GM21390 (cell line): ENCODE data around the gene ZBTB11.
A peak's percentile ranks its signal among the peaks of the same experiment; 100 is the strongest.
"Not testable (repeated sequence)": the region's sequence is repeated elsewhere in the genome, so short reads cannot be mapped to it uniquely, and the experiment has no call there.

Experiments
- ATAC-seq: cut with Tn5 transposase; IDR thresholded peaks from one replicate; pipeline ENCODE4 v1.9.1; 2021; ENCODE audit not compliant: unreplicated experiment

Gene ZBTB11, protein sequence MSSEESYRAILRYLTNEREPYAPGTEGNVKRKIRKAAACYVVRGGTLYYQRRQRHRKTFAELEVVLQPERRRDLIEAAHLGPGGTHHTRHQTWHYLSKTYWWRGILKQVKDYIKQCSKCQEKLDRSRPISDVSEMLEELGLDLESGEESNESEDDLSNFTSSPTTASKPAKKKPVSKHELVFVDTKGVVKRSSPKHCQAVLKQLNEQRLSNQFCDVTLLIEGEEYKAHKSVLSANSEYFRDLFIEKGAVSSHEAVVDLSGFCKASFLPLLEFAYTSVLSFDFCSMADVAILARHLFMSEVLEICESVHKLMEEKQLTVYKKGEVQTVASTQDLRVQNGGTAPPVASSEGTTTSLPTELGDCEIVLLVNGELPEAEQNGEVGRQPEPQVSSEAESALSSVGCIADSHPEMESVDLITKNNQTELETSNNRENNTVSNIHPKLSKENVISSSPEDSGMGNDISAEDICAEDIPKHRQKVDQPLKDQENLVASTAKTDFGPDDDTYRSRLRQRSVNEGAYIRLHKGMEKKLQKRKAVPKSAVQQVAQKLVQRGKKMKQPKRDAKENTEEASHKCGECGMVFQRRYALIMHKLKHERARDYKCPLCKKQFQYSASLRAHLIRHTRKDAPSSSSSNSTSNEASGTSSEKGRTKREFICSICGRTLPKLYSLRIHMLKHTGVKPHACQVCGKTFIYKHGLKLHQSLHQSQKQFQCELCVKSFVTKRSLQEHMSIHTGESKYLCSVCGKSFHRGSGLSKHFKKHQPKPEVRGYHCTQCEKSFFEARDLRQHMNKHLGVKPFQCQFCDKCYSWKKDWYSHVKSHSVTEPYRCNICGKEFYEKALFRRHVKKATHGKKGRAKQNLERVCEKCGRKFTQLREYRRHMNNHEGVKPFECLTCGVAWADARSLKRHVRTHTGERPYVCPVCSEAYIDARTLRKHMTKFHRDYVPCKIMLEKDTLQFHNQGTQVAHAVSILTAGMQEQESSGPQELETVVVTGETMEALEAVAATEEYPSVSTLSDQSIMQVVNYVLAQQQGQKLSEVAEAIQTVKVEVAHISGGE

DNA sequence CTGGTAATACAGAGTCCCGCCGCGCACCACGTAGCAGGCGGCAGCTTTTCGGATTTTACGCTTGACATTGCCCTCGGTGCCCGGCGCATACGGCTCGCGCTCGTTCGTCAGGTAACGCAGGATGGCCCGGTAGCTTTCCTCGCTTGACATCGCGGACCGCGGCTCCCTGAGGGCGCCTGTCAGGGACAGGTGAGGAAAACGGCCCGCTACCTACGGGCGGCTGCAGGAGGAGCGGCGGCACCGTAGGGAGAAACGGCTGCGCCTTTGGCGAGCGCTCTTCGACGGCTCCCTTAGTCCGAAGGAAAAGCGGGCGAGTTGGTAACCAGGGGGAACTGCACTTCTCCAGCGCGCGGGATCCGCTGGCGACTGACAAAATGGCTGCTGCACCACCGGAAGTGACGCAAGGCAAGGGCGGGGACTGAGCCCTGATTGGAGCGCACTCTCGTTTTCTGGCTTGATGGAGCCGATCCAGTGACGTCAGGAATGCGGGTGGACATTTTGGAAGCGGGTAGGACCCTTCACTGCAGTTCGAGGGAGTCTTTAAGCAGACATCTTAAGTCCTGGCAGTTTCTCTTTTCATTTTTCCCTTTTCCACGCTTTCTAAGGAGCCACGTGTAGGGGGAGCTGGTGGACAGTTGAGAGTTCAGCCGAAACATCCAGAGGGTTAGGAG lies at the start of gene ZBTB11:
TSS of gene ZBTB11 (minus strand) at position 368 of the 671 bp plus-strand sequence. CDS start at position 150, 218 bp downstream.
- peak; percentile 66 for ATAC-seq

DNA sequence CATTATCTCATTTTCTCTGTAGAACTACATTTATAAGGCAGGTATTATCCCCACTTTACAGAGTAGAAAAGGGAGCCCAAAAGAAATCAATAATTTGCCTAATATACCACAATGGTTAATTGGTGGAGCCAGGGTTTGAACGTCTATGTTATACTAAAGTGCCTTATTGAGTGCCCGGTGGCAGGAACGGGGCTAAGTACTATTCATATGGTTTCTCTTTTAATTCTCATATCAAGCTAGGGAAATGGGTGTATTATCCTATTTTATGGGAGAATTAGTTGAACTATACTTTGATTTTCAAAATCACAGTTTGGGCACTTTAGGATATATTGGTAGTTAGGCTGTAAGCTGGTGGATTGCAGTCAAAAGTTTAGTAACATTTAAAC lies 49.0 kb upstream of the ZBTB11 start:
- no peak for ATAC-seq

DNA sequence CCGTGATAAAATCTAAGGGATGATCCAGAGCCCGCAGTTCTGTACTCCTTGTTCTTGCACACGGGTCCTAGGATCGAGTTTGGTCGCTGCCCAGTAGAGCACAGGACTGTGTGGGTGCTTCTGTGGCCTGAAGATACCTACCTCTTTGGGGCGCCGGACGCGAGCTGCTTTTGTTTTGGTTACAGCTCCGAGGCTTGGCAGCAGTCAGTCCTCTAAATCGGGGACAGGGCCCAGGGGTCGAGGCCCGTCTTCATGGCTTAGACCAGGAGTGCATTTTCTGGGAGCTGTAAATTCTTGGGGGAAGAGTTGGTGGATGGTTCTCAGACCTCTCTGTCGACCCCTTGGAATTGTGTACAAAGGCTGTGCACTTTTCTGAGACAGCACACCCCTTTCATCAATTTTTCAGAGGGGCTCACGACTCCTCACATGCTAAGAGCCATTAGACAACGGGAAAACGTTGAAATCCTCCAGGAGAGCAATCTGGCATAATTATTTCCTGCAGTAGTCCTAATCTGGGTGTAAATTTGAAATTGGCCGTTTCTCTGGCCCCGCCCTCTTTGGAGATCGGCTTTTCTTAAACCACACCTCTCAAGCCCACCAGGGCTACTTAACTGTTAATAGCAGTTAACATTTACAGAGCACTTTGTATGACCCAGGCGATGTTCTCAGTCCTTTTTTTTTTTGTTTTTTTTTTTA lies 48.4 kb upstream of the ZBTB11 start:
- ATAC-seq: peak; percentile 20

DNA sequence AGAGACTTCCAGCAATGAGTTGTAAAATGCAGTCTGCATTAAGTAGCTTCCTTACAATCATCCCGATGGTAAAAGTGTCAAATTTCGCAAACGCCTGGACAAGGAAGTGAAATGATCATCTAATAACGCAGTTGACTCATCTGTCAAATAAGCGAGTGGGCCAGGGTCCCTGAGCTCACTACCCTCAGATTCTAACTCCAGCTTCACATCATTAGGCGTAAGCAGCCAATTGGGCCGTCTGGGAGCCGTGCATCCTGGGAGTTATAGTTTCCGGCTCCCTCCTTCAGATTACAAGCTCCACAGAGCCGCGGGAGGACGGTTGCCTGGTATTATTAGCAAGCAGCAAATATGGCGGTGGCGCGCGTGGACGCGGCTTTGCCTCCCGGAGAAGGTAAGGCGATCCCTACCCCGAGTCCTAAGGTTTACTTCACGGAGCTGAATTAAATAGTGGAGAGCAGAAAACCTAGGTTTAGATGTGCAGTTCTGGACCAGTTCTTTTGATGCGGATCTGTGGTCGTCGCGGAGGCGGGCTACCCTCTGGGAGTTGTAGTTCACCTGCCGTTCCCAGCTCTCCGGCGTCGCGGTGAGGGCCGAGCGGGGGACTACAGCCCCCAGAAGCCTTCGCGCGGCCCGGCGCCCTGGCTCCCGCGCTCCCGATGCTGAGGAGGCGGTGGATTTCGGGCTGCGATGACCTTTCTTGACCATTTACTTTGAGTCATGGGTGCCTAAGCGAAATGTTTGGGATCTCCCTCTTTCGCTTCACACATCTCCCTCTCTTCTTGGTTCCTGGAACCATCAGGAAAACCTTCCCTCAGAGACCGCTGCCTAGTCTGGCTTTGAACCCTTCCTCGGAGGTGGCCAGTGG lies 47.6 kb upstream of the ZBTB11 start, which contains the start of gene CEP97:
TSS of gene CEP97 (plus strand) at position 286 of the 865 bp plus-strand sequence. CDS start at position 349, 63 bp downstream.
- ATAC-seq: peak; percentile 84

DNA sequence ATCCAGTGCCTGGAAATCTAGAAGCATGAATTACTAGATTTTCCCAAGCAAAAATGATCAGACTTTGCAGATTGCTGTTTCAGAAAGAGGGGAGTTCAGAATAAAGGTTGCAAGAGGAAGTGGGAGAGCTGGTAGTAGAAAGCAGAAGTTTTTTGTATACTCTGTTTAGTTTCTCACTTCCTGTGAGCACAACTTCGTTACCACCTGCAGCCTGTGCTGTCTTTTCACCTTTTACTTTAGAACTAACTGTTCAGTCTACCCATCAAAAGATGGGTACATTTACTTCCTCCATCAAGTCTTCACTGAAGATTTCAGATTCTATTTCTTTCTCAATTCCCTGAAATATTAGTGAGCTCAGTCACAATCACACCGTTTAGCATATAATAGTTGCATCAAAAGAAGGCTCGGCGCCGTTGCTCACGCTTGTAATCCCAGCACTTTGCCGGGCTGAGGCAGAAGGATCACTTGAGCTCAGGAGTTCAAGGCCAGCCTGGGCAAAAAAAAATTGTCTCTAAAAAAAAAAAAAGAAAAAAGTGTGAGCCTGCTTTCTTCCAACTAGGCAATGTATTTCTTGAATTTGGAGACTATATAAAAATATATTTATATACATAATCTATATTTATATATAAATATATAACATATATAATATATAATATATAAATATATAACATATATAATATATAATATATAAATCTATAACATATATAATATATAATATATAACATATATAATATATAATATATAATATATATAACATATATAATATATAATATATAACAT lies 45.7 kb upstream of the ZBTB11 start:
- peak; percentile 53 for ATAC-seq

DNA sequence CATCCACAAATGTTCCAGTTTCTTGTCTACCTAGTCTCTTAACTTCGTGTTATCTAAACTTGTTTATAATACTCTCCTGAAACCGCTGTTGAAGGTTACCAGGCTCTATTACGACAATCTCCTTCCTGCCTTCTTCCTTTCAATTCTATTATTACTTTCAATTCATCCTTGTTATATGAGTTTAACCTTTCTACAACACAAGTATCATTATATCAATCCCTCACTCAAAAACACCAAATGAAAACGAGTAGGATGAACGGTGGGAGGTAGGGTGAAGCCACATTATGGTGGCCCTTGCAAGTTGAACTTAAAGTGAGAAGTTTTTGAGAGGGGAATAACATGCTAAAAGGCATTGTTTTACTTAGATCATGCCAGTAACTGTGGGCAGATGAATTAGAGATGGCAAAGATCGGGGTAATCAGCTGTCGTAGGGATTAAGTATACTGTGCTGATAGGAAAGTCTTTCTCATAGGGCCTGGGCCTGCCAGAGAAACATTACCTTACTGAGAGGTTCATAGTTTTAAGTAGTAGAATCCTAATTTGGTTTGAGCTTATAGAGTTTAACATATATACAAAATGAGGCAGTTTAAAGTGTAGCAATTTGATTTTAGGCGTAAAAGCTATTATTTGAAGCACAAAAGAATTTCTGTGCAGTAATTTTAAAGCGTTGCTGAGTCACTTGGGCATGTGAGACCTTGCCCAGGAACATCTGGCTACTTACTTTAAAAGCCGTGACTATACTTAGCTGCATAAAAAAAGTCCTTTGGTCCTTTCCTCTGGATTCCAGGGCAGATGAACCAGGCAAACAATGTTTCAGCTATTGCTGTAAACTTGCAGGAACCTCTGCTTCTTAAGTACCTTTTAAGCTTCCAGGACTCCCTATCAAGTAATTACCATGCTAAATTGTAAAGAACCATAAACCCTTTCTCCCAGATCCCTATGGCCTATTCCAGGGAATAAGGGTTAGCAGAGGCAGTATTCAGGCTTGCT lies 44.2 kb upstream of the ZBTB11 start:
- no peak for ATAC-seq

DNA sequence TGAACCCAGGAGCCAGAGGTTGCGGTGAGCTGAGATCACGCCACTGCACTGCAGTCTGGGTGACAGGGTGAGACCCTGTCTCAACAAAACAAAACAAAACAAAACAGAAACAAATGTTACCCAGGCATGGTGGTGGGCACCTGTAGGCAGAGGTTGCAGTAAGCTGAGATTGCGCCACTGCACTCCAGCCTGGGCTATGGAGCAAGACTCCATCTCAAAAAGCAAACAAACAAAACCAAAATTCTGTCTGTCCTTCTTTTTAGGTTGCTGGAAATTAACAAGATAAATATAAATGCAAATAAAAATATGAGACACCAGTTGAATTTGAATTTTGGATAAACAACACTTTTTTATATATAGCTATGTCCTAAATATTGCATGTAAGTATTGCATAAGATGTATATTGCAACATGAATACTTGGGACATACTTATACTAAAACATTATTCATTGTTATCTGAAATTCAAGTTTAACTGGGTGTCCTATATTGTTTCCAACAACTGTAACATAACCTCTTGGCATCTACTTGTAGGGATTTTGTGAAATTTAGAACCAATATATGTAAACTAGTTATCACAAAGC lies 42.8 kb upstream of the ZBTB11 start:
- ATAC-seq: no peak

DNA sequence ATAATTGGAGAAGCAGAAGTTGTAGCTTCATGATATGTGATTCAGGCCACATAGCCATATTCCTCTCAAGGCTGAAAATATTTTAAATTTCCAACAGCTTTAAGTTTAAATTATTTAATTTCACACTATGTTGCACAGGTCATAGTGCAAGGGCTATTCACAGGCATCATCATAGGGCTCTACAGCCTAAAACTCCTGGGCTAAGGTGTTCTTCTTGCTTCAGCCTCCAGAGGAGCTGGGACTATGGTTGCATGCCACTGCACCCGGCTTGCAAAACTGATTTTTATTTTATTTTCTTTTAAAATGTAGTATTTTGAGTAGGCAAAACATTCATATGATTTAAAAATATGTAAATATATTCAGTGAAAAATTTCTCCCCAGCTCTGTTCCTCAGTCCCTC lies 41.5 kb upstream of the ZBTB11 start:
- no peak for ATAC-seq

DNA sequence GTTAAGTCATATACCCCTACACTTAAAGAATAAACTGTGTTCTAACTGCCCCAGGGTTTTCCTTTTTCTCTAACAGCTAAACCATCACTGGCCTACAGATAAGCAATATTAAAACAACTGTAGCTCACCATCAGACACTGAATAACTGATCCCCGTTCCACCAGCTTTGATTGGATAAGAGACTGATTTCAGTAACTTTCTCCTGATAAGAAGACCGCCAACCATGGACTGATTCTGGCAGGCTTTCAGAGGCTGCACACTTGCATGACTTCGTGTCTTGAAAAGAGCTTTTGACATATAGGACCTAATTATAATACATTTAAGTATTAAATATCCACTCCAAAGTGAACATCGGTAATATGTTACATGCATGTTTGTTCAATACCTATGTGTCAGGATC lies 32.2 kb upstream of the ZBTB11 start:
- ATAC-seq: no peak

DNA sequence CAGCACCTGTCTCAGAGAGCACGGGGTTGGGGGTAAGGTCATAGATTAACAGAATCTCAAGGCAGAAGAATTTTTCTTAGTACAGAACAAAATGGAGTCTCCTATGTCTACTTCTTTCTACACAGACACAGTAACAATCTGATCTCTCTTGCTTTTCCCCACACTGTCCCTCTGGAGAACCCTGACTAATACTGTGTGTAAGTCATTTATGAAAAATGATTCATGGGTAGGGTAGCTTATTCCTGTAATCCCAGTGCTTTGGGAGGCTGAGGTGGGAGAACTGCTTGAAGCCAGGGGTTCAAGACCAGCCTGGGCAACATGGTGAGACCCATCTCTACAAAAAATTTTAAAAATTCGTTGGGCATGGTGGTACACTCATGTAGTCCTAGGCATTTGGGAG lies 27.7 kb upstream of the ZBTB11 start:
- not testable (repeated sequence) for ATAC-seq

DNA sequence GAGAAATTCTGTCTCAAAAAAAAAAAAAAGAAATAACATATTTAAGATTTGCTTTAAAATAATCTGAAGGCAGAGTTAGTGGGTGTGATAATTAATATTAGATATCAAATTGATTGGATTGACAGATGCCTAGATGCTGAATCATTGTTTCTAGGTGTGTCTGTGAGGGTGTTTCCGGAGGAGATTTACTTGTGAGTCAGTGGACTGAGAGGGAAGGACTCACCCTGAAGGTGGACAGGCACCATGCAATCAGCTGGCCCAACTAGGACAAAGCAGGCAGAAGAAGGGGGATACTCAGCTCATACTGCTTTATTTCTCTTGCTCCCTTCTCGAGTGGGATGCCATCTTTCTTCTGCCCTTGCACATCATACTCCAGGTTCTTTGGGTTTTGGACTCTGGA lies 26.2 kb upstream of the ZBTB11 start:
- no peak for ATAC-seq

DNA sequence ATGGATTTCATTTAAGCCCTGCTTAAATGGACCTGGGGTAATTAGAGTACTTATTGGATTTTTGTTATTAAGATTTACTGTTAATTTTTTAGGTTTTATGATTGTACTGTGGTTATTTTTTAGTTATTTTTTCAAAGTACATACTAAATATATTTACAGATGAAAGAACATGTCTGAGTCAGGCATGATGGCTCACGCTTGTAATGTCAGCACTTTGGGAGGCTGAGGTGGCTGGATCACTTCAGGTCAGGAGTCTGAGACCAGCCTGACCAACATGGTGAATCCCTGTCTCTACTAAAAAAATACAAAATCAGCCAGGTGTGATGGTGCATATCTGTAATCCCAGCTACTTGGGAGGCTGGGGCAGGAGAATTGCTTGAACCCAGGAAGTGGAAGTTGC lies 25.8 kb upstream of the ZBTB11 start:
- no peak for ATAC-seq

DNA sequence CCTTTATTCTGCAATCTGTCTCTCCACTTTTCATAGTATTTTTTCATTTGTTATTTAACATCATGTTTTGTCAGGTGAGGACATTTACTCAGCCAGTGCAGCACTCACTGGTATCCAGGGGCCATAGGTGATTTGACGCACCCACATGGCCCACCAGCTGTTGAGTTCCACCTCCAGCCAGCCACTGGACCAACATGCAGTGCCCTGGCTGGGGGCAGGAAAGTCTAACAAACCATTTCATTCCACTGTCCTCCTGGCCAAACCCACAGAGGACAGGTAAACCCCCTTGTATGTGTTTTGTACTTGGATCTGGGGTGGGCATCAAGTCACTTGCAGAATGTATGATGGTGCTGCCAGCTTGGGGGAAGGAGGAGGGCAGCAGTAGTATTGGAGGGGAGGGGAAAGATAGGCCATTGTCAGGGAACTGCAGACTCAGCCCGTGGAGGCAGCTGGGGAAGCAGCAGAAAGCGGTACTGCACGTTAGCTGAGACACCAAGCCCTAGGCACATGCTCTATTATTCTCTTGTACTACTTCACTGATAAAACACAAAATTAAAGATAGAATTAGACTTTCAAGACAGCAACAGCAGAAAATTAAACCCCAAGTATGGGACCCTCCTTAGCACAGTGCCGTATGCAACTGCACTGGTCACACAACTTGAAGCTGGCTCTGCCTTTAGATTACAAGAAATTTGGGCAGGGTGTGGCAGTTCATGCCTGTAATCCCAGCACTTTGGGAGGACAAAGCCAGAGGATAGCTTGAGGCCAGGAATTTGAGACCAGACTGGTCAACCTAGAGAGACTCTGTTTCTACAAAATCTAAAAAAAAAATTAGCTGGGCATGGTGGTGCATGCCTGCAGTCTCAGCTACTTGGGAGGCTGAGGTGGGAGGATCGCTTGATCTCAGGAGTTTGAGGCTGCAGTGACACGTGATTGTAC lies 25.0 kb upstream of the ZBTB11 start:
- no peak for ATAC-seq

DNA sequence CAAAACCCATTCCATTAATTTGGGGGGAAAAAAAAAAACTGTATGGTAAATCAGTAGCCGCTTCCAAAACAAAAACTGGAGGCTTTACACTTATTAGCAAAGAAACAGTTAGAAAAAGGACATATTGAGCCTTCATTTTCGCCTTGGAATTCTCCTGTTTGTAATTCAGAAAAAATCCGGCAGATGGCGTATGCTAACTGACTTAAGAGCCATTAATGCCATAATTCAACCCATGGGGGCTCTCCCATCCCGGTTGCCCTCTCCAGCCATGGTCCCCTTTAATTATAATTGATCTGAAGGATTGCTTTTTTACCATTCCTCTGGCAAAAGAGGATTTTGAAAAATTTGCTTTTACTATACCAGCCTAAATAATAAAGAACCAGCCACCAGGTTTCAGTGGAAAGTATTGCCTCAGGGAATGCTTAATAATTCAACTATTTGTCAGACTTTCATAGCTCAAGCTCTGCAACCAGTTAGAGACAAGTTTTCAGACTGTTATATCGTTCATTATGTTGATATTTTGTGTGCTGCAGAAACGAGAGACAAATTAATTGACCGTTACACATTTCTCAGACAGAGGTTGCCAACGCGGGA lies 18.9 kb upstream of the ZBTB11 start:
- no peak for ATAC-seq

DNA sequence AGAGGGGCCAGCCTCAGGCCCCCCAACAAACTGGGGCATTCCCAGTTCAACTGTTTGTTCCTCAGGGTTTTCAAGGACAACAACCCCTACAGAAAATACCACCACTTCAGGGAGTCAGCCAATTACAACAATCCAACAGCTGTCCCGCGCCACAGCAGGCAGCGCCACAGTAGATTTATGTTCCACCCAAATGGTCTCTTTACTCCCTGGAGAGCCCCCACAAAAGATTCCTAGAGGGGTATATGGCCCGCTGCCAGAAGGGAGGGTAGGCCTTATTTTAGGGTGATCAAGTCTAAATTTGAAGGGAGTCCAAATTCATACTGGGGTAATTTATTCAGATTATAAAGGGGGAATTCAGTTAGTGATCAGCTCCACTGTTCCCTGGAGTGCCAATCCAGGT lies 17.9 kb upstream of the ZBTB11 start:
- not testable (repeated sequence) for ATAC-seq

DNA sequence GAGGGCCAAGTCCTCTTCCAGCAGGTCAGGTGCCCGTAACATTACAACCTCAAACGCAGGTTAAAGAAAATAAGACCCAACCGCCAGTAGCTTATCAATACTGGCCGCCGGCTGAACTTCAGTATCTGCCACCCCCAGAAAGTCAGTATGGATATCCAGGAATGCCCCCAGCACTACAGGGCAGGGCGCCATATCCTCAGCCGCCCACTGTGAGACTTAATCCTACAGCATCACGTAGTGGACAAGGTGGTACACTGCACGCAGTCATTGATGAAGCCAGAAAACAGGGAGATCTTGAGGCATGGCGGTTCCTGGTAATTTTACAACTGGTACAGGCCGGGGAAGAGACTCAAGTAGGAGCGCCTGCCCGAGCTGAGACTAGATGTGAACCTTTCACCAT lies 16.6 kb upstream of the ZBTB11 start:
- ATAC-seq: not testable (repeated sequence)
